Thymus (tissue), 11 donors: Measurements from ENCODE around the gene UBE2G1. TPM values are rescaled to one million over a fixed set of nuclear protein-coding genes. Genes with fewer than 3 reads are reported as not detected.

Experiments
- DNase-seq, 9 donors: peaks; one replicate each; pipeline ENCODE4 v3.0.0-alpha.2; 2013; ENCODE audit warnings: low spot score in 9 of 9, low read depth in 6 of 9, missing footprints in 1 of 9
- H3K27ac ChIP-seq, 2 donors: one replicate each; pipeline ENCODE4 v1.5.1; 2013; ENCODE audit warnings: control low read depth in 1 of 2, low read depth in 1 of 2, low read length in 1 of 2, mild to moderate bottlenecking in 1 of 2, moderate library complexity in 1 of 2
- H3K27me3 ChIP-seq, 2 donors: one replicate each; pipeline ENCODE4 v1.5.1; 2013; ENCODE audit warnings: low read length in 1 of 2; ENCODE audit not compliant: control insufficient read depth in 2 of 2, insufficient read depth in 1 of 2
- H3K36me3 ChIP-seq, 2 donors: one replicate each; pipeline ENCODE4 v1.5.1; 2013; ENCODE audit warnings: low read length in 1 of 2, mild to moderate bottlenecking in 1 of 2, moderate library complexity in 1 of 2; ENCODE audit not compliant: control insufficient read depth in 2 of 2, insufficient read depth in 2 of 2
- H3K4me1 ChIP-seq, 2 donors: one replicate each; pipeline ENCODE4 v1.5.1; 2013; ENCODE audit warnings: low read length in 2 of 2; ENCODE audit not compliant: control insufficient read depth in 2 of 2, insufficient read depth in 2 of 2
- H3K4me3 ChIP-seq, 2 donors: one replicate each; pipeline ENCODE4 v1.5.1; 2013; ENCODE audit warnings: low read length in 2 of 2, control low read depth in 1 of 2, mild to moderate bottlenecking in 1 of 2
- H3K9me3 ChIP-seq, 2 donors: one replicate each; pipeline ENCODE4 v1.5.1; 2013; ENCODE audit warnings: low read length in 1 of 2, mild to moderate bottlenecking in 1 of 2; ENCODE audit not compliant: control insufficient read depth in 2 of 2, insufficient read depth in 1 of 2
- WGBS: extraction: QIAGEN DNeasy Blood & Tissue Kit; methylation state at CpG from one replicate; pipeline ENCODE4 v1.1.7; 2013; 5-methylcytosine and 5-hydroxymethylcytosine counted together
- polyA plus RNA-seq: library from polyadenylated mRNA; stranded (reverse); fragments of 200-250 nt; gene quantifications from one replicate; pipeline ENCODE4 v1.2.3, GENCODE V29; 2013
- total RNA-seq: library from RNA; stranded (reverse); fragments of 120-200 nt; gene quantifications from one replicate; pipeline ENCODE4 v1.2.4, GENCODE V29; 2013
- donor health status: healthy.

The UBE2G1 gene
- total and polyA plus RNA-seq, 2 donors: 19.5 to 31.8 TPM

GRCh38 chr17:4272213-4272971 lies 94.1 kb downstream of the UBE2G1 start:
- no peak for DNase-seq
- Histone ChIP-seq H3K9me3 (no peaks in the 10 kb centered on the region), H3K4me1 (no peaks in the 10 kb centered on the region), H3K36me3 (peaks cover 15 to 42% of the 10 kb centered on the region in 2 donors), H3K27me3 (no peaks in the 10 kb centered on the region), H3K27ac (no peak overlapping the region), H3K4me3 (no peak overlapping the region)
- WGBS: 98% methylated on average over 6 of the region's 6 CpGs

- Histone ChIP-seq H3K36me3 (peaks cover 6 to 38% of the 10 kb centered on the region in 2 donors), H3K27ac (no peak overlapping the region)
- no peak for DNase-seq
Observed at GRCh38 chr17:4270736-4271135, 95.7 kb downstream of the UBE2G1 start.

GRCh38 chr17:4269915-4270314 lies 96.6 kb downstream of the UBE2G1 start:
- Histone ChIP-seq H3K27ac (no peak overlapping the region), H3K27me3 (no peaks in the 10 kb centered on the region), H3K9me3 (no peaks in the 10 kb centered on the region), H3K4me1 (no peaks in the 10 kb centered on the region), H3K36me3 (peaks cover 6 to 38% of the 10 kb centered on the region in 2 donors), H3K4me3 (no peak overlapping the region)
- no peak for DNase-seq
- 98% methylated on average over 4 of the region's 4 CpGs for WGBS

More at GRCh38 chr17:4270736-4271135, 95.7 kb downstream of the UBE2G1 start:
- H3K27me3 ChIP-seq: no peaks in the 10 kb centered on the region
- no peaks in the 10 kb centered on the region for H3K9me3 ChIP-seq
- WGBS: 94% methylated on average over 3 of the region's 3 CpGs
- H3K4me1 ChIP-seq: no peaks in the 10 kb centered on the region
- H3K4me3 ChIP-seq: no peak overlapping the region

- Histone ChIP-seq H3K27ac (no peak overlapping the region), H3K9me3 (no peaks in the 10 kb centered on the region), H3K36me3 (peaks cover 3 to 35% of the 10 kb centered on the region in 2 donors), H3K4me3 (no peak overlapping the region), H3K27me3 (no peaks in the 10 kb centered on the region), H3K4me1 (peaks cover 13 to 16% of the 10 kb centered on the region in 2 donors)
- no peak for DNase-seq
- 92% methylated on average over 8 of the region's 8 CpGs for WGBS
Observed at GRCh38 chr17:4267402-4267801, 99.1 kb downstream of the UBE2G1 start.

- Histone ChIP-seq H3K27me3 (no peaks in the 10 kb centered on the region), H3K27ac (no peak overlapping the region), H3K4me3 (no peak overlapping the region), H3K36me3 (peaks cover 9 to 31% of the 10 kb centered on the region in 2 donors), H3K9me3 (no peaks in the 10 kb centered on the region), H3K4me1 (peaks cover 13 to 23% of the 10 kb centered on the region in 2 donors)
- DNase-seq: no peak
- 85% methylated on average over 7 of the region's 7 CpGs for WGBS
Observed at GRCh38 chr17:4266550-4266949, 99.9 kb downstream of the UBE2G1 start.

GRCh38 chr17:4263282-4264215 lies 102.9 kb downstream of the UBE2G1 start, which contains the start of gene ANKFY1:
Gene ANKFY1 (minus strand): TSS chr17:4263979. CDS start chr17:4263941, 38 bp downstream.
- H3K4me1 ChIP-seq: peaks cover 13 to 23% of the 10 kb centered on the region in 2 donors
- under 1% methylated on average over 85 of the region's 85 CpGs for WGBS
- peak within 1 kb of the TSS; percentile 91 for H3K27ac ChIP-seq

GRCh38 chr17:4262703-4263102 lies 103.8 kb downstream of the UBE2G1 start:
- peak overlapping the region in 1 of 2 donors; percentile 25 for H3K27ac ChIP-seq
- H3K27me3 ChIP-seq: no peaks in the 10 kb centered on the region
- H3K36me3 ChIP-seq: peaks cover 16 to 17% of the 10 kb centered on the region in 2 donors
- H3K4me1 ChIP-seq: peaks cover 13 to 23% of the 10 kb centered on the region in 2 donors
- 70% methylated on average over 8 of the region's 8 CpGs for WGBS
- DNase-seq: no peak
- H3K4me3 ChIP-seq: peak overlapping the region; percentile 92 to 99
- peaks cover 2 to 15% of the 10 kb centered on the region in 2 donors for H3K9me3 ChIP-seq

More at GRCh38 chr17:4263282-4264215, 102.9 kb downstream of the UBE2G1 start, which contains the start of gene ANKFY1:
- Histone ChIP-seq H3K36me3 (peaks cover 16 to 23% of the 10 kb centered on the region in 2 donors), H3K27me3 (no peaks in the 10 kb centered on the region), H3K9me3 (peaks cover 2 to 15% of the 10 kb centered on the region in 2 donors), H3K4me3 (peak within 1 kb of the TSS; percentile 92 to 99)
- peak; percentile 87 to 98 (median 96) for DNase-seq

GRCh38 chr17:4261452-4261851 lies 105.0 kb downstream of the UBE2G1 start:
- peaks cover 13 to 23% of the 10 kb centered on the region in 2 donors for H3K4me1 ChIP-seq
- no peaks in the 10 kb centered on the region for H3K27me3 ChIP-seq
- no peak for DNase-seq
- no peak overlapping the region for H3K4me3 ChIP-seq
- H3K36me3 ChIP-seq: peaks cover 14 to 19% of the 10 kb centered on the region in 2 donors
- 98% methylated on average over 8 of the region's 8 CpGs for WGBS
- peaks cover 2 to 15% of the 10 kb centered on the region in 2 donors for H3K9me3 ChIP-seq
- H3K27ac ChIP-seq: no peak overlapping the region
